ENCODE data around the gene PER3.

The PER3 gene

DNA sequence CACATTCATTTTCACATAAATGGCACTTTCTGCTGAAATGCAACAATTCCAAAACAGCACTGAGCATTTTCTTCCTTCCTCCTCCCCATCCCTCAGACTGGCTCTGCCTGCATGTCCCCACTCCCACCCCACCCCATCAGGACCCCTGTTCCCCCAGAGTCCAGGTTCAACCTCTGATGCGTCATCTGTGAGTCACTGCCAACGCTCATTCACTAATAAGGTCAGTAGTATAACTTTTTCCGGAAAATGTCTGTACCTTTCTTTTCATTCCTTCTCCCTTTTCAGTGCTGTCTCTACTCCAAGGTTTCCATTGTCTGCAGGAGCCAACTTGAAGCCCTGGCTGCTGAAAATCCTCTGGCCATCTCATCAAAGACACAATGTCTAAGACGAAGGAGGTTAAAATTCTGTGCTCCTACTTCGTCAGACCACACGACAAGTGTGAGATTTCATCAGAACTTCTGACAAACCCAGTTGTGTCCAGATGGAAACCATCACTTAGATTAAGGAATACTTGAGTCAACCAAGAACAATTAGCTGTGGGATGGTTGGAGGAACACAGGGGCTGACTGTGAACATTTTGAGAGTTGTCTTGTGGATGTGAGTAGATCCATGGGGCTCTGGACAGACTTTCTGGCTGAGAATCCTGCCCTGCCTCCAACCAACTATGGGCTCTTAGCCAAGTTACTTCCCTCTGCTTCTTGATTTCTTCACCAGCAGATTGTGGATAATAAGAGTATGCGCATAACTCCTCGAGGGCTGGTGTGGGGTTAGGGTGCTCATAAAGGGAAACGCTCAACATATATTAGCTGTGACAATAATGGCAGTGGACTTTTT lies 104.4 kb downstream of the PER3 start:
- TF ChIP-seq YY1 (IDR thresholded peaks at IDR 0.05; ENCODE audit: insufficient read depth, insufficient read length) (no peak), ZNF274 (IDR thresholded peaks at IDR 0.05; ENCODE audit: low read depth, low read length) (no peak), SUZ12 (IDR thresholded peaks at IDR 0.05; ENCODE audit: extremely low read depth, insufficient read depth, insufficient read length) (no peak)

DNA sequence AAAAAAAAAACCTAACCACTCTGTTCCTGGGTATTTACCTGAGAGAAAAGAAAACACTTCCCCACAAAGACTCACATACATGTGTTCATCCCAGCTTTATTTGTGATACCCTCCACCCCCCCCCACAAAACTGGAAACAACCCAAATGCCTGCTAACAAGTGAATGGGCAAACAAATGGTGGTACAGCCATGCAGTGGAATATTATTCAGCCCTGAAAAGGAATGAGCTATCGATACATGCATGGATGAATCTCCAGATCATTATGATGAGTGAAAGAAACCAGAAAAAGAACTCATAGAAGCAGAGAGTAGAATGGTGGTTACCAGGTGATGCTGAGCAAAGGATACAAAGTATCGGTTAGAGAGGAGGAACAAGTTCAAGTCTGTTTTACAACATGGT lies 106.8 kb downstream of the PER3 start:
- H3K27me3 ChIP-seq (ENCODE audit: insufficient read depth, insufficient read length) = no peaks in the 10 kb centered on the region
- no peak overlapping the region for H3K4me3 ChIP-seq (ENCODE audit: insufficient read length, low read depth)
- H3K36me3 ChIP-seq (ENCODE audit: insufficient read depth, insufficient read length, low read length) = no peaks in the 10 kb centered on the region
- DNase-seq (ENCODE audit: low read depth, low spot score) = no peak
- H3K9me3 ChIP-seq (ENCODE audit: insufficient read depth, low read length) = peaks cover 4% of the 10 kb centered on the region; the same call in 1 of the 2 replicates
- no peak overlapping the region for H3K9ac ChIP-seq (ENCODE audit: insufficient read length, low read depth)
- TF ChIP-seq SUZ12 (IDR thresholded peaks at IDR 0.05; ENCODE audit: extremely low read depth, insufficient read depth, insufficient read length) (no peak), ZNF274 (IDR thresholded peaks at IDR 0.05; ENCODE audit: low read depth, low read length) (no peak), YY1 (IDR thresholded peaks at IDR 0.05; ENCODE audit: insufficient read depth, insufficient read length) (no peak)
- H3K4me1 ChIP-seq (ENCODE audit: insufficient read depth, insufficient read length) = no peaks in the 10 kb centered on the region

More for the DNA sequence above, 104.4 kb downstream of the PER3 start:
- no peak for DNase-seq (ENCODE audit: low read depth, low spot score)
- Histone ChIP-seq H3K36me3 (ENCODE audit: insufficient read depth, insufficient read length, low read length) (no peaks in the 10 kb centered on the region), H3K27me3 (ENCODE audit: insufficient read depth, insufficient read length) (no peaks in the 10 kb centered on the region), H3K4me3 (ENCODE audit: insufficient read length, low read depth) (no peak overlapping the region), H3K9ac (ENCODE audit: insufficient read length, low read depth) (no peak overlapping the region), H3K9me3 (ENCODE audit: insufficient read depth, low read length) (no peaks in the 10 kb centered on the region), H3K4me1 (ENCODE audit: insufficient read depth, insufficient read length) (no peaks in the 10 kb centered on the region)

DNA sequence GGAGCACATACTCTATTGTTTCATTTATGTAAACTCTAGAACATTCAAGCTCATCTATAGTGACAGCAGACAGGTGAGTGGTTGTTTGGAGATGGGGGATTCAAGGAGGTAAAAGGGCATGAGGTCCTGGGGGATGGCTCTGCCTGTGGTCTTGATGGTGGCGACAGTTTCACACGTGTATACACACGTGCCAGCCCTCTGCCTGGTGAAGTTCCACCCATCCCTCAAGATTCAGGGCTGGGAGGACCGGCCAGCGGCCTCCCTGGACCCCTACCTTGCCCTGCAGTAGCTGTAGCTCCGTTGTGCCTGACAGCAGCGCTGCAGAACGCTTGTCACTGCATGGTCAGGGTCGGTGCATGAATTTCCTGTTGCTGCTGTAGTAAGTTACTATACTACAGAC lies 107.7 kb downstream of the PER3 start:
- peaks cover 8% of the 10 kb centered on the region; the same call in 1 of the 2 replicates for H3K9me3 ChIP-seq (ENCODE audit: insufficient read depth, low read length)
- no peak for DNase-seq (ENCODE audit: low read depth, low spot score)
- H3K9ac ChIP-seq (ENCODE audit: insufficient read length, low read depth) = no peak overlapping the region
- no peak for TF ChIP-seq ZNF274 (IDR thresholded peaks at IDR 0.05; ENCODE audit: low read depth, low read length)
- no peak for TF ChIP-seq SUZ12 (IDR thresholded peaks at IDR 0.05; ENCODE audit: extremely low read depth, insufficient read depth, insufficient read length)
- no peak for TF ChIP-seq YY1 (IDR thresholded peaks at IDR 0.05; ENCODE audit: insufficient read depth, insufficient read length)
- no peaks in the 10 kb centered on the region for H3K27me3 ChIP-seq (ENCODE audit: insufficient read depth, insufficient read length)
- H3K4me3 ChIP-seq (ENCODE audit: insufficient read length, low read depth) = no peak overlapping the region
- H3K36me3 ChIP-seq (ENCODE audit: insufficient read depth, insufficient read length, low read length) = no peaks in the 10 kb centered on the region
- no peaks in the 10 kb centered on the region for H3K4me1 ChIP-seq (ENCODE audit: insufficient read depth, insufficient read length)

DNA sequence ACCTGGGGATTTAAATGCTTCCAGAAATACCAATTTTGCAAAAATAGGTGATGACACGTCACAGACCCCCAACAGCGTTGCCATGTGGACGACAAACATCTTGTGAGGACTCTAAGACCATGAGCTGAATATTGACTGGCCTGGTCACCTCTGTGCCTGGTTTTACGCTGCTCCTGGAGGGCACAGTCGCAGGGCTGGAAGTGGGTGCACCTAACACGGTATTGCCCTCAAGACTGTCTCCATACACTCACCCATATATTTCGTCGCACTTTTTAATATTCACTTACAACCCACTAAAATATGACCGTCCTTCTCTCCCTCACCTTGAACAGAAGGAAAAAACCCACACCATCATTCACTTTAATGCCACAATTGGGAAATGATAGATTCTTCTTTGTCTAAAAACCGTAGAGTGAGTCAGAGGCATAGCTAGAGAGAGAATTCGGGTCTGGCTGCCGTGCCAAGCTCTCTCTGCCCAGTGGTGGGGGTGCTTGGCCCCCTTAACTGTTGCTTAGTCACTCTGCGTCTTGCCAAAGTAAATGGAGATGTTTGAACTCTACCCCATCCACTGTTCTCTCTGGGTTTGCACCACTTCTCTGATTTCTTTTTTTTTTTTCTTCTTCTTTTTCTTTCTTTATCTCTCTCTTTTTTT lies 109.6 kb downstream of the PER3 start:
- DNase-seq (ENCODE audit: low read depth, low spot score) = no peak
- Histone ChIP-seq H3K9ac (ENCODE audit: insufficient read length, low read depth) (no peak overlapping the region), H3K4me3 (ENCODE audit: insufficient read length, low read depth) (no peak overlapping the region)

More for the DNA sequence above, 109.6 kb downstream of the PER3 start:
- Histone ChIP-seq H3K4me1 (ENCODE audit: insufficient read depth, insufficient read length) (no peaks in the 10 kb centered on the region), H3K9me3 (ENCODE audit: insufficient read depth, low read length) (peaks cover 8% of the 10 kb centered on the region; the same call in 1 of the 2 replicates), H3K27me3 (ENCODE audit: insufficient read depth, insufficient read length) (no peaks in the 10 kb centered on the region), H3K36me3 (ENCODE audit: insufficient read depth, insufficient read length, low read length) (no peaks in the 10 kb centered on the region)
- TF ChIP-seq YY1 (IDR thresholded peaks at IDR 0.05; ENCODE audit: insufficient read depth, insufficient read length) (no peak), ZNF274 (IDR thresholded peaks at IDR 0.05; ENCODE audit: low read depth, low read length) (no peak), SUZ12 (IDR thresholded peaks at IDR 0.05; ENCODE audit: extremely low read depth, insufficient read depth, insufficient read length) (no peak)
